SK-N-SH (cell line): ENCODE results near the gene KRT85.

Experiments used
- EP300 ChIP-seq, 2 experiments: IDR thresholded peaks; 2 replicates each; pipeline versions ENCODE4 v1.4.0 to v1.6.1; 2012; ENCODE audit warnings: borderline replicate concordance in 1 of 2, low read depth in 1 of 2, low read length in 1 of 2
- EZH2phosphoT487 ChIP-seq: fragments of 200-600 bp; sonication (generic); IDR thresholded peaks from 2 replicates; pipeline ENCODE4 v1.6.1; 2017; ENCODE audit warnings: low read depth, mixed run types, mild to moderate bottlenecking, antibody characterized with exemption, moderate library complexity, borderline replicate concordance
- GATA2 ChIP-seq: sonication (generic); formaldehyde crosslinking; IDR thresholded peaks from 2 replicates; pipeline ENCODE4 v1.5.0; 2020; ENCODE audit warnings: mild to moderate bottlenecking, missing genetic modification reagents
- NRF1 ChIP-seq: IDR thresholded peaks from 2 replicates; pipeline ENCODE4 v1.6.1; 2012; ENCODE audit warnings: low read depth, mild to moderate bottlenecking, low read length
- POLR2AphosphoS5 ChIP-seq: IDR thresholded peaks from 2 replicates; pipeline ENCODE4 v1.6.1; 2012; ENCODE audit warnings: low read depth, low read length
- RAD21 ChIP-seq: IDR thresholded peaks from 2 replicates; pipeline ENCODE4 v1.6.1; 2012; ENCODE audit warnings: mild to moderate bottlenecking, low read length
- SIN3A ChIP-seq: IDR thresholded peaks from 2 replicates; pipeline ENCODE4 v1.6.1; 2012; ENCODE audit warnings: low read depth, mild to moderate bottlenecking, low read length, moderate library complexity, borderline replicate concordance
- TAF1 ChIP-seq: IDR thresholded peaks from 2 replicates; pipeline ENCODE4 v1.6.1; 2012; ENCODE audit warnings: low read depth, mild to moderate bottlenecking, low read length, moderate library complexity, borderline replicate concordance
- USF2 ChIP-seq: fragments of 150-350 bp; IDR thresholded peaks from 2 replicates; pipeline ENCODE4 v1.6.1; 2017; ENCODE audit warnings: antibody characterized with exemption, low read length, low read depth, borderline replicate concordance
- YY1 ChIP-seq: IDR thresholded peaks from 2 replicates; pipeline ENCODE4 v1.4.0; 2012; ENCODE audit warnings: low read depth, mild to moderate bottlenecking
- ZBTB33 ChIP-seq: IDR thresholded peaks from 2 replicates; pipeline ENCODE4 v1.4.0; 2012; ENCODE audit warnings: low read depth, borderline replicate concordance
- TF ChIP-seq, protein P1 (sequence below): fragments of 200-600 bp; sonication (generic); IDR thresholded peaks from 2 replicates; pipeline ENCODE4 v1.6.1; 2017; ENCODE audit warnings: antibody characterized with exemption, mild to moderate bottlenecking, moderate library complexity

DNA sequence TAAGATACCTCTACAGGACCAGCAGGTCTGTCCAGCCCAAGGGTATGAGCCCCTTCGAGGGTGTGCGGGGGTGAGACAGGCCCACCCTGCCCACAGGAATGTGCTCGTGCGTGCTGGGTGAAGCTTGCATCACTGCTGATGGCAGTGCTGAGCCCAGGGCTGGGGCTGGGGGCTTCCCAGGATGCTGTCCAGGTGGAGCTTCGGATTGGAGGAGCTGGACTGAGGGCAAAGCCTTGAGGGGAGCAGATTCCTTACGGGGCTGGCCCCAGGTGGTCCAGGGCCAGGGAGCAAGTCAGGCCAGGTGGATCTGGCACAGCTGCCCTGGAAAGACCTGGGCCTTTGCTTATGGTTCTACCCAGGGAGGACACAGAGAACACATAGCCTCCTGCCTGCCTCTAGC lies 2.5 kb upstream of the KRT85 start:
- TF ChIP-seq, protein P1, sequence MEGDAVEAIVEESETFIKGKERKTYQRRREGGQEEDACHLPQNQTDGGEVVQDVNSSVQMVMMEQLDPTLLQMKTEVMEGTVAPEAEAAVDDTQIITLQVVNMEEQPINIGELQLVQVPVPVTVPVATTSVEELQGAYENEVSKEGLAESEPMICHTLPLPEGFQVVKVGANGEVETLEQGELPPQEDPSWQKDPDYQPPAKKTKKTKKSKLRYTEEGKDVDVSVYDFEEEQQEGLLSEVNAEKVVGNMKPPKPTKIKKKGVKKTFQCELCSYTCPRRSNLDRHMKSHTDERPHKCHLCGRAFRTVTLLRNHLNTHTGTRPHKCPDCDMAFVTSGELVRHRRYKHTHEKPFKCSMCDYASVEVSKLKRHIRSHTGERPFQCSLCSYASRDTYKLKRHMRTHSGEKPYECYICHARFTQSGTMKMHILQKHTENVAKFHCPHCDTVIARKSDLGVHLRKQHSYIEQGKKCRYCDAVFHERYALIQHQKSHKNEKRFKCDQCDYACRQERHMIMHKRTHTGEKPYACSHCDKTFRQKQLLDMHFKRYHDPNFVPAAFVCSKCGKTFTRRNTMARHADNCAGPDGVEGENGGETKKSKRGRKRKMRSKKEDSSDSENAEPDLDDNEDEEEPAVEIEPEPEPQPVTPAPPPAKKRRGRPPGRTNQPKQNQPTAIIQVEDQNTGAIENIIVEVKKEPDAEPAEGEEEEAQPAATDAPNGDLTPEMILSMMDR, result no peak
- TF ChIP-seq TAF1 (no peak), GATA2 (CRISPR knock-in tag) (no peak), EP300 (IDR thresholded peaks at IDR 0.05; ENCODE audit: borderline replicate concordance in 1 of 2, low read depth in 1 of 2, low read length in 1 of 2) (no peak), RAD21 (no peak), POLR2AphosphoS5 (no peak), YY1 (no peak), EZH2phosphoT487 (no peak), ZBTB33 (no peak), USF2 (no peak), NRF1 (no peak), SIN3A (no peak)
